Liver (tissue), 9 donors: ENCODE results near the gene CHMP1B. TPM values are rescaled to one million over a fixed set of nuclear protein-coding genes. Genes with fewer than 3 reads are reported as not detected.

Source experiments
- DNase-seq: peaks from one replicate; pipeline ENCODE4 v3.0.0-alpha.2; 2017; ENCODE audit warnings: low spot score
- H3K27ac ChIP-seq, 2 donors: one replicate each; pipeline ENCODE4 v1.7.0; 2013; ENCODE audit warnings: inconsistent platforms in 2 of 2, low read length in 2 of 2, control low read depth in 1 of 2, low read depth in 1 of 2, mild to moderate bottlenecking in 1 of 2
- H3K27me3 ChIP-seq, 4 donors: one replicate each; pipeline versions ENCODE4 v1.6.1 to v1.7.0; 2013; ENCODE audit warnings: low read length in 3 of 4, inconsistent platforms in 1 of 4, mild to moderate bottlenecking in 1 of 4, moderate library complexity in 1 of 4; ENCODE audit not compliant: control insufficient read depth in 4 of 4, insufficient read depth in 4 of 4
- H3K36me3 ChIP-seq, 4 donors: one replicate each; pipeline versions ENCODE4 v1.6.1 to v1.7.0; 2013; ENCODE audit warnings: low read length in 3 of 4, mild to moderate bottlenecking in 3 of 4, low read depth in 1 of 4, moderate library complexity in 1 of 4; ENCODE audit not compliant: control insufficient read depth in 4 of 4, insufficient read depth in 3 of 4
- H3K4me1 ChIP-seq, 4 donors: one replicate each; pipeline versions ENCODE4 v1.6.1 to v1.7.0; 2013; ENCODE audit warnings: low read length in 3 of 4, mild to moderate bottlenecking in 3 of 4, moderate library complexity in 1 of 4; ENCODE audit not compliant: control insufficient read depth in 4 of 4, insufficient read depth in 4 of 4
- H3K4me3 ChIP-seq, 3 donors: one replicate each; pipeline versions ENCODE4 v1.6.1 to v1.7.0; 2013; ENCODE audit warnings: low read length in 3 of 3, control low read depth in 1 of 3, low read depth in 1 of 3, mild to moderate bottlenecking in 1 of 3
- H3K9ac ChIP-seq, 2 donors: one replicate each; pipeline ENCODE4 v1.7.0; 2013; ENCODE audit warnings: low read length in 2 of 2, mild to moderate bottlenecking in 2 of 2, moderate library complexity in 2 of 2, control low read depth in 1 of 2, low read depth in 1 of 2
- H3K9me3 ChIP-seq, 4 donors: one replicate each; pipeline versions ENCODE4 v1.6.1 to v1.7.0; 2013; ENCODE audit warnings: low read length in 3 of 4; ENCODE audit not compliant: control insufficient read depth in 4 of 4
- CTCF ChIP-seq: fragments of 150-350 bp; IDR thresholded peaks from 2 replicates; pipeline ENCODE4 v1.5.1; 2017; ENCODE audit warnings: improper control_type of control experiment, low read depth, low read length; ENCODE audit not compliant: missing input control
- FOXA1 ChIP-seq: IDR thresholded peaks from 2 replicates; pipeline ENCODE4 v1.6.1; 2016; ENCODE audit warnings: antibody characterized with exemption
- GABPA ChIP-seq, 2 donors: IDR thresholded peaks in 1 of 2; conservative IDR thresholded peaks in 1 of 2; 2 replicates each; pipeline ENCODE4 v1.6.1; 2016; ENCODE audit warnings: antibody characterized with exemption in 2 of 2, mild to moderate bottlenecking in 1 of 2, moderate library complexity in 1 of 2
- HNF4A ChIP-seq, 2 donors: conservative IDR thresholded peaks; 2 replicates each; pipeline ENCODE4 v1.6.1; 2016; ENCODE audit warnings: antibody characterized with exemption in 2 of 2, mild to moderate bottlenecking in 2 of 2
- HNF4G ChIP-seq: IDR thresholded peaks from 2 replicates; pipeline ENCODE4 v1.6.1; 2016; ENCODE audit warnings: antibody characterized with exemption
- JUND ChIP-seq, 2 donors: IDR thresholded peaks; 2 replicates each; pipeline ENCODE4 v1.6.1; 2016; ENCODE audit warnings: antibody characterized with exemption in 2 of 2
- MAX ChIP-seq: IDR thresholded peaks from 2 replicates; pipeline ENCODE4 v1.6.1; 2016; ENCODE audit warnings: antibody characterized with exemption
- RAD21 ChIP-seq, 2 donors: IDR thresholded peaks; 2 replicates each; pipeline ENCODE4 v1.6.1; 2016; ENCODE audit warnings: antibody characterized with exemption in 2 of 2, mild to moderate bottlenecking in 2 of 2
- RXRA ChIP-seq, 2 donors: IDR thresholded peaks; 2 replicates each; pipeline ENCODE4 v1.6.1; 2017 to 2018; ENCODE audit warnings: antibody characterized with exemption in 2 of 2, mild to moderate bottlenecking in 1 of 2
- SP1 ChIP-seq: IDR thresholded peaks from 2 replicates; pipeline ENCODE4 v1.6.1; 2018; ENCODE audit warnings: antibody characterized with exemption, mild to moderate bottlenecking
- TAF1 ChIP-seq: conservative IDR thresholded peaks from 2 replicates; pipeline ENCODE4 v1.6.1; 2016; ENCODE audit warnings: antibody characterized with exemption, mild to moderate bottlenecking
- YY1 ChIP-seq: IDR thresholded peaks from 2 replicates; pipeline ENCODE4 v1.6.1; 2016; ENCODE audit warnings: antibody characterized with exemption, mild to moderate bottlenecking
- WGBS: extraction: QIAGEN DNeasy Blood & Tissue Kit; methylation state at CpG from one replicate; pipeline ENCODE4 v1.1.7; 2013; 5-methylcytosine and 5-hydroxymethylcytosine counted together
- polyA plus RNA-seq, 2 donors: library from polyadenylated mRNA; stranded (reverse) in 1 of 2; unstranded in 1 of 2; fragments of 200-250 nt in 1 of 2; fragments of >200 nt in 1 of 2; fragmentation: Nextera tagmentation in 1 of 2; extraction: Ambion mirVana in 1 of 2; gene quantifications; one replicate each; pipeline versions ENCODE4 v1.2.1 to v1.2.3, GENCODE V29; 2013 to 2015
- total RNA-seq, 2 donors: library from RNA; depleted of rRNA; stranded (reverse); fragments of >200 nt; gene quantifications; one replicate each; pipeline ENCODE4 v1.2.3, GENCODE V29; 2014
- TF ChIP-seq, protein P1 (sequence below): IDR thresholded peaks from 2 replicates; pipeline ENCODE4 v1.6.1; 2016; ENCODE audit warnings: antibody characterized with exemption, mild to moderate bottlenecking
- donor health status: healthy.
- donor health status: healthy.
- donor health status: healthy.
- donor health status: healthy.
- donor health status: healthy.

Gene CHMP1B
- total and polyA plus RNA-seq, 4 donors: 13.6 to 23.6 (median 19.1) TPM

GRCh38 chr18:11821208-11821607, 30.0 kb upstream of the CHMP1B start:
- H3K4me1 ChIP-seq: no peaks in the 10 kb centered on the region
- no peak for TF ChIP-seq RAD21 (IDR thresholded peaks at IDR 0.05)
- TF ChIP-seq MAX: no peak
- TF ChIP-seq SP1: no peak
- TF ChIP-seq, protein P1, sequence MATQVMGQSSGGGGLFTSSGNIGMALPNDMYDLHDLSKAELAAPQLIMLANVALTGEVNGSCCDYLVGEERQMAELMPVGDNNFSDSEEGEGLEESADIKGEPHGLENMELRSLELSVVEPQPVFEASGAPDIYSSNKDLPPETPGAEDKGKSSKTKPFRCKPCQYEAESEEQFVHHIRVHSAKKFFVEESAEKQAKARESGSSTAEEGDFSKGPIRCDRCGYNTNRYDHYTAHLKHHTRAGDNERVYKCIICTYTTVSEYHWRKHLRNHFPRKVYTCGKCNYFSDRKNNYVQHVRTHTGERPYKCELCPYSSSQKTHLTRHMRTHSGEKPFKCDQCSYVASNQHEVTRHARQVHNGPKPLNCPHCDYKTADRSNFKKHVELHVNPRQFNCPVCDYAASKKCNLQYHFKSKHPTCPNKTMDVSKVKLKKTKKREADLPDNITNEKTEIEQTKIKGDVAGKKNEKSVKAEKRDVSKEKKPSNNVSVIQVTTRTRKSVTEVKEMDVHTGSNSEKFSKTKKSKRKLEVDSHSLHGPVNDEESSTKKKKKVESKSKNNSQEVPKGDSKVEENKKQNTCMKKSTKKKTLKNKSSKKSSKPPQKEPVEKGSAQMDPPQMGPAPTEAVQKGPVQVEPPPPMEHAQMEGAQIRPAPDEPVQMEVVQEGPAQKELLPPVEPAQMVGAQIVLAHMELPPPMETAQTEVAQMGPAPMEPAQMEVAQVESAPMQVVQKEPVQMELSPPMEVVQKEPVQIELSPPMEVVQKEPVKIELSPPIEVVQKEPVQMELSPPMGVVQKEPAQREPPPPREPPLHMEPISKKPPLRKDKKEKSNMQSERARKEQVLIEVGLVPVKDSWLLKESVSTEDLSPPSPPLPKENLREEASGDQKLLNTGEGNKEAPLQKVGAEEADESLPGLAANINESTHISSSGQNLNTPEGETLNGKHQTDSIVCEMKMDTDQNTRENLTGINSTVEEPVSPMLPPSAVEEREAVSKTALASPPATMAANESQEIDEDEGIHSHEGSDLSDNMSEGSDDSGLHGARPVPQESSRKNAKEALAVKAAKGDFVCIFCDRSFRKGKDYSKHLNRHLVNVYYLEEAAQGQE: no peak
- TF ChIP-seq RXRA (IDR thresholded peaks at IDR 0.05): no peak
- TF ChIP-seq JUND (IDR thresholded peaks at IDR 0.05): no peak
- no peak for TF ChIP-seq HNF4G
- TF ChIP-seq FOXA1: no peak
- no peak overlapping the region for H3K9ac ChIP-seq
- no peak for DNase-seq
- no peak overlapping the region for H3K4me3 ChIP-seq
- 90% methylated on average over 7 of the region's 7 CpGs for WGBS
- H3K9me3 ChIP-seq: no peaks in the 10 kb centered on the region
- H3K27me3 ChIP-seq: no peaks in the 10 kb centered on the region
- no peaks in the 10 kb centered on the region for H3K36me3 ChIP-seq
- H3K27ac ChIP-seq: no peak overlapping the region

DNA sequence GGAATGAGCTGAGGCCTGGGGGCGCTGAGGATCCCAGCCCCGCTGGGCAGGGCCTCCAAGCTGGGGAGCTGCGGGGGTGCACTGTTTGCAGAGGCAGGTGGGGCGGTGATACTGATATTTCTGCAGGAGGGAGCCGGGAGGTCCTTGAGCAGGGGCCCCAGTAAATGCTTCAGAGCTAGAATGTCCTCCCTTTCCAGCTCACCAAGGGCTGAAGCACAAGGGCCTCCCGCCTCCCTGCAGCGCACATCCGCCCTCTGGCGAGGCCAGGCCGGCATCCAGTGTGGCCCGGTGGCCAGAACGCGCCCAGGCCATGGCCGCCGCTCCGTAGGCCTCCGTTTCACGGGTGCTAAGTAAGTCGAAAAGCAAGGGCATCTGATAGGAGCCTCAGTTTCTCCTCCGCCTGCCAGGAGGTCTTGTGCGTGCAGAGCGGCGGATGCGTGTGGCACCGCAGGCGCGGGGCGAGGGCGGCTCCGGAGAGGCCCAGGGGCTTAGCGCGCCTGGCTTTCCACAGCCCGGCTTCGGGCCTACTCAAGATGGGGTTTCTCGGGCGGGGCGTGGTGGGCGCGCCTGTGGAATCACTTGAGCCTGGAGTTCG, 29.5 kb upstream of the CHMP1B start:
- WGBS: 96% methylated on average over 40 of the region's 40 CpGs
- no peaks in the 10 kb centered on the region for H3K27me3 ChIP-seq
- H3K36me3 ChIP-seq: no peaks in the 10 kb centered on the region
- no peak overlapping the region for H3K9ac ChIP-seq
- H3K27ac ChIP-seq: no peak overlapping the region
- H3K4me3 ChIP-seq: no peak overlapping the region
- no peaks in the 10 kb centered on the region for H3K4me1 ChIP-seq
- H3K9me3 ChIP-seq: no peaks in the 10 kb centered on the region
- no peak for DNase-seq
- TF ChIP-seq MAX (no peak), TAF1 (no peak), JUND (IDR thresholded peaks at IDR 0.05) (no peak), CTCF (no peak), RXRA (IDR thresholded peaks at IDR 0.05) (no peak), HNF4A (conservative IDR thresholded peaks at IDR 0.05) (no peak), GABPA (IDR thresholded peaks at IDR 0.05 in 1 of 2, conservative IDR thresholded peaks at IDR 0.05 in 1 of 2) (no peak), HNF4G (no peak), RAD21 (IDR thresholded peaks at IDR 0.05) (no peak), YY1 (no peak)
- TF ChIP-seq, protein P1: no peak
